Neural progenitor cell (in vitro differentiated cells): ENCODE data around the gene FAM3B.

Experiments used
- CTCF ChIP-seq: fragments of 200-600 bp; sonication (generic); IDR thresholded peaks from 2 replicates; pipeline ENCODE4 v1.5.1; 2017; ENCODE audit warnings: antibody characterized with exemption, mild to moderate bottlenecking
- EZH2 ChIP-seq: fragments of 200-600 bp; sonication (generic); IDR thresholded peaks from 2 replicates; pipeline ENCODE4 v1.6.1; 2017; ENCODE audit warnings: antibody characterized with exemption, mild to moderate bottlenecking, moderate library complexity
- EZH2phosphoT487 ChIP-seq: fragments of 200-600 bp; sonication (generic); IDR thresholded peaks from 2 replicates; pipeline ENCODE4 v1.6.1; 2017; ENCODE audit warnings: antibody characterized with exemption

GRCh38 chr21:41378849-41379248, 62.2 kb downstream of the FAM3B start:
- TF ChIP-seq CTCF, result peak; percentile 23
- no peak for TF ChIP-seq EZH2
- no peak for TF ChIP-seq EZH2phosphoT487
